B cell (primary cell): ENCODE measurements around the gene PTPRN2. TPM values are rescaled to one million over a fixed set of nuclear protein-coding genes. Genes with fewer than 3 reads are reported as not detected.

Source experiments
- ATAC-seq: fragments of 200-7000 bp; cut with Tn5 transposase; one replicate; pipeline ENCODE4 v1.10.0; 2021; ENCODE audit warnings: low read depth, mild to moderate bottlenecking, moderate number of reproducible peaks, moderate library complexity
- CTCF ChIA-PET: fragments of 350-600 bp; sonication (Branson Sonifier 250); formaldehyde crosslinking; loops from one replicate; lab custom pipeline; 2021; ENCODE audit warnings: antibody characterized with exemption, inconsistent platforms; lab: Charles Lee
- POLR2A ChIA-PET: fragments of 350-600 bp; sonication (Branson Sonifier 250); formaldehyde crosslinking; loops from one replicate; lab custom pipeline; 2021; ENCODE audit warnings: antibody characterized with exemption; lab: Charles Lee
- DNase-seq: peaks from one replicate; pipeline ENCODE4 v3.0.0; 2013
- H2AFZ ChIP-seq: 2 replicates; pipeline ENCODE4 v1.6.1; 2012; ENCODE audit warnings: mild to moderate bottlenecking, low read depth, low read length; ENCODE audit not compliant: insufficient read depth, poor library complexity, severe bottlenecking
- H3K27ac ChIP-seq, 2 donors: 1 replicate in 1 of 2; 2 replicates in 1 of 2; pipeline ENCODE4 v1.5.1; 2012 to 2013; ENCODE audit warnings: low read length in 2 of 2, mild to moderate bottlenecking in 2 of 2, moderate library complexity in 1 of 2
- H3K27me3 ChIP-seq, 4 experiments: fragments of 200-600 bp in 1 of 4; sonication (generic) in 1 of 4; replicated peaks in 1 of 4; 1 replicate in 2 of 4; 2 replicates in 2 of 4; pipeline versions ENCODE4 v1.6.1 to v1.7.0; 2013 to 2016; ENCODE audit warnings: low read length in 3 of 4, mild to moderate bottlenecking in 2 of 4, mixed read lengths in 1 of 4, moderate library complexity in 1 of 4; ENCODE audit not compliant: insufficient read depth in 4 of 4, control insufficient read depth in 3 of 4; ENCODE audit errors: control extremely low read depth in 1 of 4
- H3K36me3 ChIP-seq, 2 experiments: replicated peaks in 1 of 2; 1 replicate in 1 of 2; 2 replicates in 1 of 2; pipeline versions ENCODE4 v1.6.1 to v1.7.1; 2013; ENCODE audit warnings: low read length in 1 of 2; ENCODE audit not compliant: insufficient read depth in 2 of 2, control insufficient read depth in 1 of 2; ENCODE audit errors: control extremely low read depth in 1 of 2, extremely low read depth in 1 of 2
- H3K4me1 ChIP-seq, 2 donors: fragments of 200-600 bp in 1 of 2; sonication (generic) in 1 of 2; 1 replicate in 1 of 2; 2 replicates in 1 of 2; pipeline versions ENCODE4 v1.5.1 to v1.6.1; 2013 to 2017; ENCODE audit warnings: low read length in 2 of 2; ENCODE audit not compliant: control insufficient read depth in 2 of 2, insufficient read depth in 2 of 2
- H3K4me2 ChIP-seq: replicated peaks from 2 replicates; pipeline ENCODE3; 2012; ENCODE audit warnings: mild to moderate bottlenecking, low read depth, low read length; ENCODE audit not compliant: poor library complexity, severe bottlenecking
- H3K4me3 ChIP-seq, 5 experiments: fragments of 200-600 bp in 1 of 5; sonication (generic) in 1 of 5; 1 replicate in 3 of 5; 2 replicates in 2 of 5; pipeline versions ENCODE4 v1.5.1 to v1.7.0; 2011 to 2016; ENCODE audit warnings: low read length in 4 of 5, mild to moderate bottlenecking in 4 of 5, low read depth in 2 of 5, control low read depth in 1 of 5, moderate library complexity in 1 of 5; ENCODE audit not compliant: insufficient read depth in 1 of 5; ENCODE audit errors: control extremely low read depth in 1 of 5, extremely low read depth in 1 of 5
- H3K79me2 ChIP-seq: fragments of 200-600 bp; sonication (generic); one replicate; pipeline ENCODE4 v1.6.0; 2016; ENCODE audit warnings: low read length; ENCODE audit not compliant: control insufficient read depth, insufficient read depth
- H3K9ac ChIP-seq: fragments of 200-600 bp; sonication (generic); 2 replicates; pipeline ENCODE4 v1.6.1; 2017; ENCODE audit warnings: mild to moderate bottlenecking, low read length, moderate library complexity
- H3K9me3 ChIP-seq, 3 donors: one replicate each; pipeline versions ENCODE4 v1.6.1 to v1.7.1; 2013; ENCODE audit warnings: low read length in 2 of 3; ENCODE audit not compliant: control insufficient read depth in 2 of 3, insufficient read depth in 1 of 3; ENCODE audit errors: control extremely low read depth in 1 of 3
- H4K20me1 ChIP-seq: 2 replicates; pipeline ENCODE4 v1.6.0; 2012; ENCODE audit warnings: mild to moderate bottlenecking, low read length; ENCODE audit not compliant: insufficient read depth, control insufficient read depth, poor library complexity, severe bottlenecking
- H3K27ac Mint-ChIP-seq: one replicate; pipeline ENCODE4 v1.8.0; 2021; ENCODE audit warnings: mixed read lengths
- H3K27me3 Mint-ChIP-seq: one replicate; pipeline ENCODE4 v1.8.0; 2021; ENCODE audit warnings: mixed read lengths
- H3K4me1 Mint-ChIP-seq: one replicate; pipeline ENCODE4 v1.8.0; 2021; ENCODE audit warnings: mixed read lengths
- H3K4me3 Mint-ChIP-seq: one replicate; pipeline ENCODE4 v1.8.0; 2021; ENCODE audit warnings: mixed read lengths
- H3K9me3 Mint-ChIP-seq: one replicate; pipeline ENCODE4 v1.8.0; 2022; ENCODE audit warnings: mixed read lengths; ENCODE audit not compliant: insufficient read depth
- CTCF ChIP-seq: fragments of 200-600 bp; IDR thresholded peaks from one replicate; pipeline ENCODE4 v1.8.0; 2022; ENCODE audit warnings: antibody characterized with exemption, mild to moderate bottlenecking
- EZH2 ChIP-seq: IDR thresholded peaks from 2 replicates; pipeline ENCODE4 v1.6.1; 2012; ENCODE audit warnings: borderline replicate concordance, low read depth, mild to moderate bottlenecking, moderate library complexity, low read length; ENCODE audit not compliant: insufficient read depth, poor library complexity, severe bottlenecking
- WGBS: methylation state at CpG from one replicate; pipeline ENCODE4 v1.1.5; 2013; ENCODE audit warnings: missing lambda C conversion rate; ENCODE audit not compliant: insufficient coverage; 5-methylcytosine and 5-hydroxymethylcytosine counted together
- intact Hi-C: fragments of 100-400 bp; cut with micrococcal nuclease; formaldehyde crosslinking; loops from one replicate; pipeline ENCODE4 v1.10.0; 2022
- polyA plus RNA-seq: library from polyadenylated mRNA; depleted of rRNA; stranded (reverse); fragments of >200 nt; gene quantifications from 2 replicates; pipeline ENCODE4 v1.2.3, GENCODE V29; 2012
- total RNA-seq, 2 donors: library from RNA; stranded (reverse); fragments of 120-200 nt in 1 of 2; gene quantifications; 1 replicate in 1 of 2; 2 replicates in 1 of 2; pipeline versions ENCODE4 v1.2.3 to v1.2.4, GENCODE V29; 2013 to 2022

The PTPRN2 gene
- total and polyA plus RNA-seq, 2 donors (not counting 1 experiment from before 2014, with no cell fraction given): 2.0 to 5.0 TPM

DNA sequence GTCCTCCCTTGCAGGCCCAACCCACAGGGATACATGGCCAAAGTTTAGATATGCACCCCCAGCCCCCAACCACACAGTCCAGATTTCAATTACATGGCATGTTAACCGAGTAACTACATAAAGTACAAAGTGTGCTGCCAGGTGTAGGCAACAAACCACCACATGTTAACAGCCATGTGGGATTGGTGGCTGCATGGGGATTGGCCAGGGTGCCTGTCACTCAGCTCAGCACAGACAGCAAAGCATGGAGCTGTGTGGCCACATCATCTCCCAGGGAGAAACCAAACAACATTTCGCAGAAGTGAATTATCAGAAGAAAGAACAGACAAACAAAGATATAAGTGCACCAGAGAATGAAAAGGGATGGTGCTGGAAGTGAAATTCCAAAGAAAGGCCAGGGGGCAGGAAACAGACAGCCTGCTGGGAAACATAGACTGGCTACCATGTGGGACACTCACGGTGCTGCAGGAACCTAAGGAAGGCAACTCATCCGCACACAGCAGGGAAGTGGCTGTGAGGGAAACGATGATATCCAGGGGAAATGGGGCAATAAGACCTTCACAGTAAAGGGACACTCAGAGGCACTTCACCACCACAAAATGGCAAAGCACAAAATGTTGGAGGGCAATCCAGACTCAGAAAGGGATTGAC, 171.2 kb downstream of the PTPRN2 start:
- H4K20me1 ChIP-seq: no peaks in the 10 kb centered on the region
- peaks cover 7% of the 10 kb centered on the region for H3K9me3 Mint-ChIP-seq
- intact Hi-C loops: no loop called here
- no peak overlapping the region for H3K4me3 ChIP-seq
- no peaks in the 10 kb centered on the region for H3K79me2 ChIP-seq
- no peak overlapping the region for H3K27ac Mint-ChIP-seq
- H3K27me3 ChIP-seq: no peaks in the 10 kb centered on the region
- DNase-seq (no peak), ATAC-seq (no peak)
- WGBS: 86% methylated on average over 2 of the region's 5 CpGs
- H3K9ac ChIP-seq: no peak overlapping the region
- peaks cover 0 to 19% (median 0%) of the 10 kb centered on the region in 3 donors for H3K9me3 ChIP-seq
- no peak for TF ChIP-seq CTCF
- TF ChIP-seq EZH2: no peak
- H3K4me1 ChIP-seq: no peaks in the 10 kb centered on the region
- ChIA-PET POLR2A (no interaction called here), CTCF (no interaction called here)
- H3K36me3 ChIP-seq: no peaks in the 10 kb centered on the region
- H3K4me3 Mint-ChIP-seq: no peak overlapping the region
- no peak overlapping the region for H2AFZ ChIP-seq
- no peak overlapping the region for H3K4me2 ChIP-seq
- no peaks in the 10 kb centered on the region for H3K27me3 Mint-ChIP-seq
- no peaks in the 10 kb centered on the region for H3K4me1 Mint-ChIP-seq
- H3K27ac ChIP-seq: no peak overlapping the region

GRCh38 chr7:158415316-158415715, 172.3 kb downstream of the PTPRN2 start:
- H2AFZ ChIP-seq: no peak overlapping the region
- Mint-ChIP-seq H3K9me3 (peaks cover 7% of the 10 kb centered on the region), H3K4me3 (no peak overlapping the region), H3K4me1 (no peaks in the 10 kb centered on the region), H3K27ac (no peak overlapping the region), H3K27me3 (no peaks in the 10 kb centered on the region)
- no peaks in the 10 kb centered on the region for H3K79me2 ChIP-seq
- H3K4me2 ChIP-seq: no peak overlapping the region
- peaks cover 0 to 19% (median 0%) of the 10 kb centered on the region in 3 donors for H3K9me3 ChIP-seq
- POLR2A ChIA-PET: no interaction called here
- CTCF ChIA-PET: no interaction called here
- intact Hi-C loops: no loop called here
- no peak for ATAC-seq
- no peak overlapping the region for H3K27ac ChIP-seq
- no peaks in the 10 kb centered on the region for H3K27me3 ChIP-seq
- H3K4me3 ChIP-seq: no peak overlapping the region
- no peak overlapping the region for H3K9ac ChIP-seq
- no peaks in the 10 kb centered on the region for H3K36me3 ChIP-seq
- no peaks in the 10 kb centered on the region for H3K4me1 ChIP-seq
- H4K20me1 ChIP-seq: no peaks in the 10 kb centered on the region
- TF ChIP-seq EZH2 (no peak), CTCF (no peak)
- WGBS: 100% methylated on average over 2 of the region's 6 CpGs
- DNase-seq: no peak
